ENCODE data around the gene RPTOR.

Gene RPTOR

GRCh38 chr17:80835816-80836657, 291.4 kb downstream of the RPTOR start:
- no peak overlapping the region for H2AFZ ChIP-seq (ENCODE audit: low read length)
- H4K20me1 ChIP-seq (ENCODE audit: insufficient read depth, low read length): no peaks in the 10 kb centered on the region
- H3K9me2 ChIP-seq (ENCODE audit: low read depth, low read length): no peaks in the 10 kb centered on the region
- TF ChIP-seq EZH2 (IDR thresholded peaks at IDR 0.05; ENCODE audit: borderline replicate concordance, low read length) (no peak), CTCF (IDR thresholded peaks at IDR 0.05; ENCODE audit: low read length) (no peak)
- peaks cover 23% of the 10 kb centered on the region for H3K4me1 ChIP-seq (ENCODE audit: insufficient read depth, low read length, severe bottlenecking)
- H3K9ac ChIP-seq (ENCODE audit: low read length): no peak overlapping the region
- H3K27ac ChIP-seq (ENCODE audit: low read depth, low read length, poor library complexity, severe bottlenecking): no peak overlapping the region
- H3K4me2 ChIP-seq (ENCODE audit: low read length): no peak overlapping the region
- H3K36me3 ChIP-seq (ENCODE audit: insufficient read depth, low read length): peaks cover 87% of the 10 kb centered on the region
- H3K27me3 ChIP-seq (ENCODE audit: insufficient read depth, low read length): no peaks in the 10 kb centered on the region
- H3K79me2 ChIP-seq (ENCODE audit: insufficient read depth, low read length): no peaks in the 10 kb centered on the region
- H3F3A ChIP-seq (ENCODE audit: insufficient read depth, low read length): peaks cover 4% of the 10 kb centered on the region; the same call in 1 of the 2 replicates
- no peak overlapping the region for H3K4me3 ChIP-seq (ENCODE audit: low read depth, low read length, poor library complexity, severe bottlenecking)
- H3K9me3 ChIP-seq (ENCODE audit: low read length): no peaks in the 10 kb centered on the region

GRCh38 chr17:80836658-80836965, 292.0 kb downstream of the RPTOR start:
- H3K4me1 ChIP-seq (ENCODE audit: insufficient read depth, low read length, severe bottlenecking): peaks cover 19% of the 10 kb centered on the region
- peaks cover 4% of the 10 kb centered on the region; the same call in 1 of the 2 replicates for H3F3A ChIP-seq (ENCODE audit: insufficient read depth, low read length)
- no peak overlapping the region for H2AFZ ChIP-seq (ENCODE audit: low read length)
- H3K27ac ChIP-seq (ENCODE audit: low read depth, low read length, poor library complexity, severe bottlenecking): no peak overlapping the region
- no peak overlapping the region for H3K4me2 ChIP-seq (ENCODE audit: low read length)
- no peak overlapping the region for H3K4me3 ChIP-seq (ENCODE audit: low read depth, low read length, poor library complexity, severe bottlenecking)
- no peaks in the 10 kb centered on the region for H4K20me1 ChIP-seq (ENCODE audit: insufficient read depth, low read length)
- H3K9ac ChIP-seq (ENCODE audit: low read length): no peak overlapping the region
- no peaks in the 10 kb centered on the region for H3K9me3 ChIP-seq (ENCODE audit: low read length)
- H3K79me2 ChIP-seq (ENCODE audit: insufficient read depth, low read length): no peaks in the 10 kb centered on the region
- no peaks in the 10 kb centered on the region for H3K9me2 ChIP-seq (ENCODE audit: low read depth, low read length)
- no peaks in the 10 kb centered on the region for H3K27me3 ChIP-seq (ENCODE audit: insufficient read depth, low read length)
- H3K36me3 ChIP-seq (ENCODE audit: insufficient read depth, low read length): peaks cover 81% of the 10 kb centered on the region
- TF ChIP-seq EZH2 (IDR thresholded peaks at IDR 0.05; ENCODE audit: borderline replicate concordance, low read length) (no peak), CTCF (IDR thresholded peaks at IDR 0.05; ENCODE audit: low read length) (no peak)

GRCh38 chr17:80836971-80837481, 292.4 kb downstream of the RPTOR start:
- no peak overlapping the region for H3K9ac ChIP-seq (ENCODE audit: low read length)
- peaks cover 4% of the 10 kb centered on the region; the same call in 1 of the 2 replicates for H3F3A ChIP-seq (ENCODE audit: insufficient read depth, low read length)

More at GRCh38 chr17:80836971-80837481, 292.4 kb downstream of the RPTOR start:
- no peak overlapping the region for H3K4me3 ChIP-seq (ENCODE audit: low read depth, low read length, poor library complexity, severe bottlenecking)
- H3K9me3 ChIP-seq (ENCODE audit: low read length): no peaks in the 10 kb centered on the region
- TF ChIP-seq CTCF (IDR thresholded peaks at IDR 0.05; ENCODE audit: low read length): no peak
- TF ChIP-seq EZH2 (IDR thresholded peaks at IDR 0.05; ENCODE audit: borderline replicate concordance, low read length): no peak
- H2AFZ ChIP-seq (ENCODE audit: low read length): no peak overlapping the region
- H3K79me2 ChIP-seq (ENCODE audit: insufficient read depth, low read length): no peaks in the 10 kb centered on the region
- H3K4me2 ChIP-seq (ENCODE audit: low read length): no peak overlapping the region
- H3K9me2 ChIP-seq (ENCODE audit: low read depth, low read length): no peaks in the 10 kb centered on the region
- no peaks in the 10 kb centered on the region for H4K20me1 ChIP-seq (ENCODE audit: insufficient read depth, low read length)
- H3K27ac ChIP-seq (ENCODE audit: low read depth, low read length, poor library complexity, severe bottlenecking): no peak overlapping the region
- H3K36me3 ChIP-seq (ENCODE audit: insufficient read depth, low read length): peaks cover 77% of the 10 kb centered on the region
- H3K4me1 ChIP-seq (ENCODE audit: insufficient read depth, low read length, severe bottlenecking): peaks cover 18% of the 10 kb centered on the region
- no peaks in the 10 kb centered on the region for H3K27me3 ChIP-seq (ENCODE audit: insufficient read depth, low read length)

Data from OCI-LY1 (cell line).